ENCODE data around the gene MICU2.

MICU2 gene

DNA sequence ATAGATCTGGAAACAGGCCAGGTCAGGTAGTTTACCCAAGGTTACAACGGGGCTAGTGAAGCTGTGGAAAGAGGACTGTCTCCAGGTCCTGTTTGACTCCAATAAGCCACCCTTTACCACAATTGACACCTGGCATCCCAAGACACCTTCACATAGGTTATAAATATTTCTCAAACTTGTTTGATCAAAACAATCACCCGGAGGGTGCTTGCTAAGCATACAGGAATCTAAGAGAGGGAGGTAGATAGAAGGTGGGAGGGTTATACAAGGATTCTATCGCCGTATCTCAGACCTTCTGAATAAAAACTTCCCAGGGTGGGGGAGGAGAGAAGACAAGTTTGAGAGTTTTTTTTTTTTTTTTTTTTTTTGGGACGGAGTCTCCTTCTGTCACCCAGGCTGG lies 55.4 kb downstream of the MICU2 start:
- in situ Hi-C loops (cut with MboI; ENCODE audit: low sequenced_read_pairs), result no loop called here

DNA sequence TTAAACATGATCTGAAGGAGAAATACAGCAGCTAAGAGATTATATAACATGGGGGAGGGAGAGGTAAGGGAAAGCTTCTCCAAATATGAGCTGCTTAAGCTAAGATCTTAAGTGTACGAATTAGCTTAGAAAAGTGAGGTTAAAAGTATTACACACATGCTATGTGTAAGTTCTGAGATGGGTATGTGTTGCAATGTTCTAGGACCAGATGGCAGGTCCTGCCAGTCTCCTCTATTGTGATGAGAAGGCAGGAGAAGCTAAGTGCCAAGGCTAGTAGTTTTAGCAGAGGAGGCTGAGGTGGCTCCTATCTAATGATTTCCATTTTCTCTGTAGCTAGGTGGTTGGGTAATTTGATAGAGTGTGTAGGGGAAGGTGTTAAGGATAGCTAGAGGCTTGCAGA lies 57.6 kb downstream of the MICU2 start:
- in situ Hi-C loops (cut with MboI; ENCODE audit: low sequenced_read_pairs), result no loop called here

DNA sequence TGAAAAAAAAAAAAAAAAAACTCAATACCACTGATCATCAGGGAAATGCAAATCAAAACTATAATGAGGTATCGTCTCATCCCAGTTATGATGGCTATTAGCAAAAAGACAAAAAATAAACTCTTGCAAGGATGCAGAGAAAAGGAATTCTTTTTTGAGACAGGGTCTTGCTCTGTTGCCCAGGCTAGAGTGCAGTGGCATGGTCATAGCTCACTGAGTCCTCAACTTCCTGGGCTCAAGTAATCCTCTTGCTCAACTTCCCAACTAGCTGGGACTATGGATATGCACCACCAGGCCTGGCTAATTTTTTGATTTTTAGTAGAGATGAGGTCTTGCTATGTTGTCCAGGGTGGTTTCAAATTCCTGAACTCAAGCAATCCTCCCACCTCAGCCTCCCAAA lies 59.5 kb downstream of the MICU2 start:
- in situ Hi-C loops (cut with MboI; ENCODE audit: low sequenced_read_pairs), result no loop called here

DNA sequence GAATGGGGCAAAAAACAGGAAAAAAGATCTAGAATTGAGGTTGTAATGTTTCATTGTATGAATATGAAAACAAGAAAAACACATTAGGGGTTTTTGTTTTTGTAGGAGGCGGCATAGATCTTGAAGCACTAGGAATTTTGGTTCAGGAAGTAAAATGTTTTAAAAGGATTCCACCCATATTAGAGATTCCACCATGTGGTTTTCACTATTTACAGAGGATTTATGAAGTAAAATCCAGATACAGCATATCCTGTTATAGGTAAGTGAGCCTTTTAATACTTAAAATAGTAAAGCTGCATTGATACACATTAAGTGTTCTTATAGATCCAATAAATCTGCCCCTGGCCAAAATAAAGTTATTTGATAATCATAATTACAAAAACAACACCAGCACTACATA lies 61.4 kb downstream of the MICU2 start:
- in situ Hi-C loops (cut with MboI; ENCODE audit: low sequenced_read_pairs), result no loop called here

DNA sequence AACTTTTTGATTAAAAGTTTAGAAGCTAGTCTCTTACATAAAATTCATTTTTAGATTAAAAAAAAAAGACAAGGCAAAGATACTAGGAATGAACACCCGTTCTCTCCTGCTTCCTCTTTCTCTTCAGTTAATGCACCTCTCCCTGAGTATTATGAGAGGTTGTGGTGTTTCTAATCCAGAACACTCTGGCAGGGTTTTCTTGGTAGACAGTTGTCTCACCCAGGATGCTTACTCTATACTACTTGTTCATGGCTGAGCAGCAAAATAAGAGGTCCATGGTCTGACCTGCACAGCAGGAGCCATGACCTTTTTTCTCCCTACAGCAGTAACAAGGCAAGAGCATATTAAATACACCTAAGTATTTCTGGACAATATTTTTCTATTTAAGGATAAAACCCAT lies 62.0 kb downstream of the MICU2 start:
- in situ Hi-C loops (cut with MboI; ENCODE audit: low sequenced_read_pairs), result no loop called here

DNA sequence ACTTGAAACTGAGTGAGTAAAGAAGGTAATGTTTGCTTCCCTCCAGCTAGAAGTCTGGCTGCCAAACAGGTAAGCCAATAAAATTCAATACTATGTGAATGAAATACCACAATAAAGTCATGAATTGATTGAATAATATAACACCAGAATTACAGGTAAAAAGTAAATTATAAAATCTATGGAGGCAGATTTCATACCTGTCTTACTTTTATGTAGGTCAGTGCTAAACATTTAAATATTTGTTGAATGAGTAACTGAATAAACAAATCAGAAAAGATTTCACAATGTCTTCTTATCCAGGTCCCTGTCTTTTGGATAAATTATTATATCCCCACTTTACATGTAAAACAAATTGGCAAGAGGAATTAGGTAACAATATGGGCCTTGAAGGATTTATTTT lies 62.7 kb downstream of the MICU2 start:
- in situ Hi-C loops (cut with MboI; ENCODE audit: low sequenced_read_pairs), result no loop called here

DNA sequence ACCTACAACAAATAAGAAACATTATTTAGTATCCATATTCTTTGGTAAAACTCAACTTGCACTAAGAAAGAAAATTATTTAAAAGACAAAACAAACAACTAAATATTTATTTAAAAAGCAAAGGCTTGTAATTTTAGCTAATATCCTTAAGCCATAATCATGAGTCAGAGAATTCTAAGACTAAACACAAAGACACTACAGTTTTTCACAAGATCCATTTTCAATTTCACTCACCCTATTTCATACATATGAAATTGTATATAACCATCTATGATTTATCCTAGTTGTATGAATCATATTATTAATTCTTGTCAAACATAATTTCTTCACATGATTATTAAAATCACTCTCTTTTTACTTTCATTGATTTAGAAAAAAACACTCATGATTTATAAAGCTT lies 64.3 kb downstream of the MICU2 start:
- in situ Hi-C loops (cut with MboI; ENCODE audit: low sequenced_read_pairs), result no loop called here

DNA sequence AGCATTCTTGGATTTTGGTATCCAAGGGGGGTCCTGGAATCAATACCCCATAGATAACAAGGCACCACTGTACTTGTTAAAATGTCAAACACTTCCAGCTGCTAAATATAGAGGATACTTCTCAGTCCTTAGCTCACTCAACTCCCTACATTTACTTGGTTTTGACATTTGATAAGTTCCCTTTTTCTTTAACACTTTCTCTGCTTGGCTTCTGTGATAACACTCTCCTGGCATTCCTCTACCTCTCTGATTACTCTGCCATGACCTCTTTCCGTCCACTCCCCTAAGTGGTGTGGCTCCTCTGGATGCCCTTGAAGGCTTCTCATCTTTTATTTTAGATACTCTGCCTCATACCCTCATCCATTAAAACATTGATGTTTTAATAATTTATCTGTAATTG lies 65.2 kb downstream of the MICU2 start:
- in situ Hi-C loops (cut with MboI; ENCODE audit: low sequenced_read_pairs), result no loop called here

DNA sequence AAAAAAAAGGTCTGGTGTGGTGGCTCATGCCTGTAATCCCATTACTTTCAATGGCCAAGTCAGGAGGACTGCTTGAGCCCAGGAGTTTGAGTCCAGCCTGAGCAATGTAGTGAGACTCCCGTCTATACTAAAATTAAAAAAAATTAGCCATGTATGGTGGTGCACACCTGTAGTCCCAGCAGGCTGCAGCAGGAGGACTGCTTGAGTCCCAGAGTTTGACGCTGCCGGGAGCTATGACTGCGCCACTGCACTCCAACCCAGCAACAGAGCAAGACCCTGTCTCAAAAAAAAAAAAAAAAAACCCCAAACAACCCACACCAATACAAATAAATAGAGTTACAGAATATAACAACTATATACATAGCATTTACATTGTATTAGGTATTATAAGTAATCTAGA lies 65.7 kb downstream of the MICU2 start:
- in situ Hi-C loops (cut with MboI; ENCODE audit: low sequenced_read_pairs), result no loop called here

DNA sequence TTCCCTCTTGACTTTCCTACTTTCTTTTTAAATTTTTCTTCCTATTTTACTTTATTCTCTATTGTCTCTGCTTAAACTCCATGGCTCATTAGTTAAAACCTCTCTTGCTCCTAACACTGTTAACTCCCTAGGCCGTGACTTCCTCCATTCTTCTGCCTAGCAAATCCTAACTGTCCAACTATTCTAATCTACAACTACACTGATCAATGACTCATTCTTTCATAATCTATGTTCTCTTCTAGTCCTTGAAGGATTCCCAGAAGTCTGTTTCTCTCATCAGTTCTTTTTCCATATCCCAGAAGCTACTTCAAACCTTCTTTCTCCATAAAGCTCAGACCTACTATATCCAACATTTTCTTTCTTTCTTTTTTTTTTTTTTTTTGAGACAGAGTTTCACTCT lies 66.9 kb downstream of the MICU2 start:
- in situ Hi-C loops (cut with MboI; ENCODE audit: low sequenced_read_pairs), result no loop called here

DNA sequence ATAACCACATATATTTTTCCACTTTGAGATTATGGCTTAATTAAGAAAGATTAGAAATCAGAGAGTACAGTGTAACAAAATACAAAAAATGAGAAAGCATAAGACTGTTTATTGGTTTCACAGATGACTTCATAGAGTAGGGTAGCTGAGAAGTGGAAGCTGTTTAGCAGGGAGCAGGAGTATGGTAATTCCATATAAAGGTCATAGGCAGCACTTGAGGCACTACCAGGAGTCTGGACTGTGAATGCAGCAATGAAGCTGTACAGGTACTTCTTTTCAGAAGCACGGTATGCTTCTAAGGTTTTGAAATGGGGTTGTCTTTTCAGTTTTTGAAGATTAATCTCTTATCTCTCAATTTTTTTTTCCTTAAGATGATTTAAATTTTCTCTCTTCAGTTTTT lies 69.2 kb downstream of the MICU2 start:
- in situ Hi-C loops (cut with MboI; ENCODE audit: low sequenced_read_pairs), result no loop called here

DNA sequence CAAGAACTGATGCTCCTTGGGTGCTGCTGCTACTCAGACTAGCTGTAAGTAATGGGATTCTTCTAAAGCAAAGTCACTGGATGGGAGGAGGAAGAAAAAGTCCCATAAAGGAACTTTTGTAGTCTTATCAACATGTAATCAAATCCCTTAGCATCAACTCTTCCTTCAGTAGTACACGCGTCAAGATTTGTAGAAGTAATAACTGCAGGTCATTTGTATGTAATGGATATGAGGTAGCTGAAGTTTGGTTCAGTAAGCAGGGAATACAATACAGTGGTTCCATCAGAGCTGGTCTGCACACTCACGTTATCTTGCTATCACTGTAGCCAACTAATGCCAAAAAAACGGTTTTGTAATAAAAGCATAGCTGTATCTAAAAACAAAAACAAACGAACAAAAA lies 72.5 kb downstream of the MICU2 start:
- in situ Hi-C loops (cut with MboI; ENCODE audit: low sequenced_read_pairs), result no loop called here

DNA sequence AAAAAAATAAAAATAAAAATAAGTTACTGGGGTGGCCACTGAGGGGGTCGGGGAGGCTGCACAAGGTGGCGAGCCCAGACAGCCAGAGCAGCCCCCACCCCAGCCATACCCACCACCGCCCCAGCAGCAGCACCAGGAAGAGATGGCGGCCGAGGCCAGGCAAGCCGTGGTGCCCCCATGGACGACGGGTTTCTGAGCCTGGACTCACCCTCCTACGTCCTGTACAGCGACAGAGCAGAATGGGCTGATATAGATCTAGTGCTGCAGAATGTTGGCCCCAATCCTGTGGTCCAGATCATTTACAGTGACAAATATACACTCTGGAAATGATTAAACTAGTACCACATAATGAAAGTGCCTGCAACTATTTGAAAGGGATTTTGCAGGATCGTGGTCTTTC lies 73.3 kb downstream of the MICU2 start:
- in situ Hi-C loops (cut with MboI; ENCODE audit: low sequenced_read_pairs), result no loop called here

DNA sequence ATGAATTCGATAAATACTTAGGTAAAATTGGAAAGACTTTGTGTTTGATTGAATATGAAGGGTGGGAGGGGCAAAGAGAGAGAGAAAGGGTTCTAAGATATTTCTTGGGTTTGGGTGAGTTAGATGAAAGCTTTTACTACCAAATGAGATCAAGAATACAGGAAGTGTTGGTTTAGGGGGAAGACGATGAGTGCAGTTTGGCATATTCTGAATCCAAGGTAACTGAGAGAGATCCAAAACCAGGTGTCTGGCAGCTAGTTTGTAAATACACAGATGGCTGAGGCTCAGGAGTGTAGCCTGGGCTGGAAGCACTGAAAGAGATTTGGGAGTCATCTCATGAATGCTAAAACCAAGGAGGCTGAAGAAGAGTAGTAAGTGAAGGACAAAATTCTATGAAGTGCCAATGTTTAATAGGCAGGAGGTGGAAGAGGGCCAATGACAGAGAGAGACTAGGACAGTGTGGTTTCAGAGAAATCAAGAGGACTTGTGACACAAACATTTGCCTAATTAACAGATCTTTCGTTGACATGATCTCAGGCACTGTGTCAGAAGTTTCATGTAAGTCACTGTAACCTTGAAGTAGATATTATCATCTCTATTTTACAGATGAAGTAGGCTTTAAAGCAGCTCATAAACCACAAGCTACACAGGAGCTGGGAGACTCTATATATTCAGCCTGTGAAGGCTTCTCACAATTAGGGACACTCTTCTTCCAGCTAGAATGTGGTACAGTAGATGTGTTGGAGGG lies 74.7 kb downstream of the MICU2 start:
- in situ Hi-C loops (cut with MboI; ENCODE audit: low sequenced_read_pairs), result no loop called here

DNA sequence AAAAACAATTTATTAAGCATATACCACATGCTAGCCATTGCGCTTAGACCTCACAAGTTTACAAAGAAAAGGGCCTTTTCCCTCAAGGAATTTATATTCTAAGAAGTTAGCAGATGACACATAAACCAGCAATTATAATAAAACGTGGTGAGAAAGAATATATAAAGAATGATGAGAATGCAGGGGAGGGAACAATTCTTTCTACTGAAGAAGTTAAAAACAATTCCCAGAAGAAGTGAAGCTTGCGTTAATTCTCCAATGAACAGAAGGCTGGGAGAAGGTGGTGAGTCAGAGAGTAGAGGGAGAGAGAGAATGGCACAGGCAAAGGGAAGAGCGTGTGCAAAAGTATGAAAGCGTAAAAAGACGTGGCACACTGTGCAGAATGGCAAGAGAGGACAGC lies 75.4 kb downstream of the MICU2 start:
- in situ Hi-C loops (cut with MboI; ENCODE audit: low sequenced_read_pairs), result no loop called here

DNA sequence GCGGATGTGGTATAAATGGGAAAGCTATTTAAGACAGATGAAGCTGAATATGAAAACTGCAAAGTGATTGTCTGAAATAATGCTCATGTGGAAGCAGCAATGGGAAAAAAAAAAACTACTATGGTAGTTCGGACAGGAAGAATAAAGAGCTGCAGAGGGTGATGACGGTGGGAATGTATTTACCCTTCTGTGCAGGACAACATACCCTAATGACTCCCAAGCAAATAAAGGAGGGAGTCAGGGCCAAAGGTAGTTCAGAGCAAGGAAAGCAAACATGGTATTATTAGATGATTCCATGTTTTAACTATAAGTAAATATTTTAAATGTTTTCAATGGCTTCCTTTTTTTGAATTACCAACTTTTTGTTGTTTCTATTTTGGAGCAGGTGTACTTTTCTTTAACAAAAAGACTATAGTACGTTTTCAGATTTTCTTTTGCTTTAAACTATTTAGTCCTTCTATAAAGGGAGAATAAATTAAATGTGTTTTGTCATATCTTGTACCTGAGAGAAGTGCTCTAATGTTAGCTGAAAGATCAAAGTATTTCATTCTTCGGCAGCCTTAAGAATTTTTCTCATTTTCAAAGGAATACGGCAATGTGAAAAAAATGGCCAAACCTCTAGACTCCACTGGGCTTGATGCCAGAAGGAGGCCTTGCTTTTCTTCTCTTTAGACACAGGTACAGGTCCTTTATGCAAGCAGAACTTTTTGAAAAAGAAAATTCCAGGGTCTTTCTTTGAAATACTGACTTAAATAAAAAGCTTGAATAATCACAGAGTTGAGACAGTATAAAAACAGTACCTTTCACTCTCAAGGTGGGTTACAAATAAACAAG lies 77.0 kb downstream of the MICU2 start:
- in situ Hi-C loops (cut with MboI; ENCODE audit: low sequenced_read_pairs), result no loop called here

DNA sequence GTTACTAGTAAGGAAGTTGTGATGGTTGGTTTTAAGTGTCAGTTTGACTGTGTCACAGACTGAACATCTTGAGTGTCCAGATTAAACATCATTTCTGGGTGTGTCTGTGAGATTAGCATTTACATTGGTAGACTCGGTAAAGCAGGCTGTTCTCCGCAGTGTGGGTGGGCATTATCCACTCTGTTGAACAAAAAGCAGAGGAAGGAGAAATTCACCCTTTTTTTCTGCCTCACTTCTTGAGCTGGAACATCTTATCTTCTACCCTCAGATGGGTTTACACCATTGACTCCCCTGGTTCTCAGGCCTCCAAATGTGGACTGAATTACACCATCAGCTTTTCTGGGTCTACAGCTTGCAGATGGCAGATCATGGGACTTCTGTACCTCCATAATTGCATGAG lies 81.1 kb downstream of the MICU2 start:
- in situ Hi-C loops (cut with MboI; ENCODE audit: low sequenced_read_pairs), result no loop called here

DNA sequence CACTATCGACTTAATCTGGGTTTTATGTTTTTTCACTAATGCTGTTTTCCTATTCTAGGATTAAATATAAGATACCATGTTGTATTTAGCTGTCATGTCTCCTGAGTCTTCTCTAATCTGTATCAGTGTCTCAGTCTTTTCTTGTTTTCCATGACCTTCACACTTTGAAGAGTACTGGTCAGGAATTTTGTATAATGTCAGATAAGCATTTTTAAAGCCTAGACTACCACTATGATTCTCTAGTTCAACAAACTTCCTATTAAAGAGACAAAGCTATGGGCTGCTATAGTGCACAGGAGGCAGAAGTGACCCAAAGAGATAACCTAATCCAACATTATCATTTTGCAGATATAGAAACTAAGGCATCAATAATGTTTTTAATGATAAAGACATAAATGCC lies 81.8 kb downstream of the MICU2 start:
- in situ Hi-C loops (cut with MboI; ENCODE audit: low sequenced_read_pairs), result no loop called here

DNA sequence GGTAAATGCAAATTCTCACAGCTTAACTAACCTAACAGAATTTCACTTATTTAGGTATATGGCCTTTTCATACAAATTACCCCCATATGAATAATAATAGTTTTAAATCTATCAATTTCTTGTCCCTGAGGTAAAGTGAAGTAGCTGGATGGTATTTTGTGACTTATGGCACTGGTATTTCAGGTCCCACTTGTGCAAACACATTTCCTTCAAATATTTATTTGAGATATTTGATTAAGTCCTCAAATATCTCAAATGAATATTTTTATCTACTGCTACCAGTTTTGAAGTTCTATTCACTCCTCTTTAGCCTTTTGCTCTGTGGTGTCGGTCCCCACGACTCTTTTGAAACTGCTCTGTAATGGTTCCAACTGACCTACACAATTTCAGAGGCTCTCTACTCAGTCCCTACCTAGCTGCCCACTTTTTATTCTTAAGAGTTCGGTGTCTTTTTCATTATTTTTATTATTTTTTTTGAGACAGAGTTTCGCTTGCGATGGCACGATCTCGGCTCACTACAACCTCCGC lies 85.3 kb downstream of the MICU2 start:
- in situ Hi-C loops (cut with MboI; ENCODE audit: low sequenced_read_pairs), result no loop called here

DNA sequence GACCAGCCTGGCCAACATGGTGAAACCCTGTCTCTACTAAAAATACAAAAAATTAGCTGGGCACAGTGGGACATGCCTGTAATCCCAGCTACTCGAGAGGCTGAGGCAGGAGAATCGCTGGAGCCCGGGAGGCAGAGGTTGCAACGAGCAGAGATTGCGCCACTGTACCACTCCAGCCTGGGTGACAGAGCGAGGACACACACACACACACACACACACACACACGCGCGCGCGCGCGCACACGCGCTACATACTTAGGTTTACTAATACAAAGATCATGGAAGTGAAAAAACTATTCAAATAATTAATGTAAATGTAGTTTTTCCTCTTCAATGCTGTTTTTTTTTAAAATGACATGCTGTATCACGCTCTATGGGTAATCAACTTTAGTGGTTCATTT lies 86.4 kb downstream of the MICU2 start:
- in situ Hi-C loops (cut with MboI; ENCODE audit: low sequenced_read_pairs), result no loop called here

DNA sequence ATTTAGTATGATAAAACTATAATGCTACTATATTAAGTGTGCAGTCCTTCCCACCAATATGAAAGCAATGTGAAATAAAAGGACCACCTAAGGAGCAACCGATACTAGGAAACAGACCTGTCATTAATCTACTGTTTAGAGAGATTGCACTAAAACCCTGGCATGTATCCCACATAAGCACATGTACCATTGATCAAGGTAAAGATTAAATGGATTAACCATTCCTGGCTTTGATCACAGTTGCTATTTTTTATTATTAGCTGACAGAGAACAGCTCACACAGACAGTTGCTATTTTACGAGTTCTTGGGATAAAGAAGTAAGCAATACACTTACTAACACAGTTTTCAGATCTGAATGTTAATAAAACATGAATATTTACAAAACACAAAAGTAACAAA lies 87.2 kb downstream of the MICU2 start:
- in situ Hi-C loops (cut with MboI; ENCODE audit: low sequenced_read_pairs), result no loop called here

DNA sequence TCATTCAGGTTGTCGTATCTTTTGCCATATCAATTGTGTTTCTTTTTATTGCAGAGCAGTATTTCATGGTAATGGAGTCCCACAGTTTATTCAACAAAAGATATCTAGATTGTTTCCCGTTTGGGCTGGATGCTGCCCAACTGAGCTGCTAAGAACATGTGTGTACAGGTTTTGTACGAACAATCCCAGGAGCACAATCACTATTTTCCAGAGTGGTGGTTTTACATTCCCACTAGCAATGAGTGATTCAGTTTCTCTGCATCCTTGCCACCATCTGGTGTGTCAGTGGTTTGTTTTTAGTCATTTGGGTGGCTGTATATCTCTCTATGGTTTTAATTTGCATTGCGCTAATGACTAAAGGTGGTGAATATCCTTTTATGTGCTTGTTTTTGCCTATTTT lies 92.1 kb downstream of the MICU2 start:
- in situ Hi-C loops (cut with MboI; ENCODE audit: low sequenced_read_pairs), result no loop called here

Data from HL-60/S4 treated with phorbol 12-myristate 13-acetate at 8.2 ng/mL for 4 days and 3 days (cell line).